Esophagus mucosa (tissue), 1 donor: ENCODE results near the gene NDUFB1. TPM values are rescaled to one million over a fixed set of nuclear protein-coding genes. Genes with fewer than 3 reads are reported as not detected.

Source experiments
- ATAC-seq: fragments of 200-7000 bp; cut with Tn5 transposase; one replicate; pipeline ENCODE4 v1.9.1; 2020
- total RNA-seq: library from RNA; stranded (reverse); gene quantifications from one replicate; pipeline ENCODE4 v1.2.4, GENCODE V29; 2023
- donor health status: DM: yes; HTN: yes; CAD: no.

Gene NDUFB1
- total RNA-seq, 1 donor from 2014 or later, result 133 TPM

DNA sequence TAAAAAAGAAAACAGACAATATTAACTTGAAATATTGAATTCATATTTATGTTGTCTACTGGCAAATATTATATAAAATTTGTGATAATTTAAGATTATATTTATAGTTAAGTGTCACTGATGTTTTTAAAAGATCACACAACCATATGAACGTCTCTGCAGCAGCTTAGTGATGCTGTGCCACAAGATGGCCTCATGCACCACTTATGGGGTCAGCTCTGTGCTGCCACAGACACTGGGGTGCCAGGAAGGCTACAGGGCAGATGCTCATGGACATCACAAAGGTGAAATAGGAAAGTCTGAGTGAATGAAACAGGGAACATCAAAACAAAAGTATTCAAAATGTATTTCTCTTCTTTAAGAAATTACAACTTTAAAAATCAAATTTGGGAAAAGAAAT lies 28.2 kb downstream of the NDUFB1 start:
- no peak for ATAC-seq

DNA sequence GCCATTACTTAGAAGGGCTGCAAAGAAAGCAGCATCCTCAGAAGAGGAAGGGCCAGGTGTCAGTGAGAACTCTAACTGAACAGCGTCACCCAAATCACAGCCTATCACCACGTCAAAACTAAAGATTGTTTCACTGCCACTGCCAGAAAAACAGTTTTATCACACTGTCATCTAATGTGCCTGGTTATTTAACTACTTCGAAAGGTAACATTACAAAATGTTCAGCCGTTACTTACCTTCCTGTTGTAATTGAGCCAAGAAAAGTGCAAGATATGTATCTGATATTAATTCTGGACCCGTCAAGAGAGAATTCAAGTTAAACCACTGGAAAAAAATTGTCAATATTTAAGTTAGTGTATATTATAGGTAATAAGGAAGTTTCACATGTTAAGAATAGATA lies 33.0 kb downstream of the NDUFB1 start:
- ATAC-seq, result no peak

DNA sequence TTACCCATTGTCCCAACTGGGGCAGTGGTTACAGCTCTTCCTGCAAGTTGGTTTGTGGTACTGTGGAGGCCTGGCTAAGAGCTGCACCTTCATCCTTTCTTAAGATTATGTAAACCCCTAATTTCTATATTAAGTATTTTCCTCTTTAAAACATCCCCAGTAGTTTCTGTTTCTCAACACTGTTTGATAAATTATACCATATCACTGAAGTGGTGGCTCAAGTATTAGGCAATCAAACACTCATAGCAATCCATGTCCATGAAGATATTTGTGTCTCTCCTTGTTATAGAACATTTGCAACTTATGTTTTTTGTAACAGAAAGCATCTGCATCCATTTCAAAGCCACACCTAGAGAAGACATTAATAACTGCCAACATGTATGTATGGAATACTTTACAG lies 47.0 kb downstream of the NDUFB1 start:
- ATAC-seq, result no peak

Other genes starting within 250 kb of the NDUFB1 start
- gene FBLN5, start 174.0 kb downstream of the NDUFB1 start, total RNA-seq, result 2.8 TPM
- 31.0 TPM for gene TRIP11, start 81.6 kb downstream of the NDUFB1 start, total RNA-seq
- gene ATXN3, start 15.1 kb downstream of the NDUFB1 start, total RNA-seq, result 20.4 TPM
- 46.9 TPM for gene CPSF2, start 263 bp upstream of the NDUFB1 start, total RNA-seq
- 0.04 TPM for gene SLC24A4, start 201.5 kb upstream of the NDUFB1 start, total RNA-seq